COR-L47 (cell line): ENCODE measurements around the gene CHIA.

Source experiments
- DNase-seq: peaks from one replicate; lab custom pipeline; 2025; lab: John Stamatoyannopoulos, UW

The CHIA gene

GRCh38 chr1:111290630-111291029 lies at the start of gene CHIA:
TSS of gene CHIA (plus strand) at chr1:111290851. CDS start at chr1:111310468, 19,617 bp downstream.
- DNase-seq: peak; percentile 36

- DNase-seq: no peak
Observed at GRCh38 chr1:111241797-111242196, 48.9 kb upstream of the CHIA start.

- peak; percentile 6 for DNase-seq
Observed at GRCh38 chr1:111242805-111243523, 47.7 kb upstream of the CHIA start.

- no peak for DNase-seq
Observed at GRCh38 chr1:111247125-111247838, 43.4 kb upstream of the CHIA start.

GRCh38 chr1:111249960-111250359 lies 40.7 kb upstream of the CHIA start:
- no peak for DNase-seq

- DNase-seq: no peak
Observed at GRCh38 chr1:111251570-111251969, 39.1 kb upstream of the CHIA start.

- no peak for DNase-seq
Observed at GRCh38 chr1:111252786-111253185, 37.9 kb upstream of the CHIA start.

- DNase-seq: no peak
Observed at GRCh38 chr1:111253876-111254275, 36.8 kb upstream of the CHIA start.

GRCh38 chr1:111256988-111257658 lies 33.5 kb upstream of the CHIA start:
- DNase-seq: no peak

GRCh38 chr1:111267801-111268508 lies 22.7 kb upstream of the CHIA start:
- DNase-seq: no peak

- no peak for DNase-seq
Observed at GRCh38 chr1:111269825-111270406, 20.7 kb upstream of the CHIA start.

- DNase-seq: no peak
Observed at GRCh38 chr1:111270771-111271463, 19.7 kb upstream of the CHIA start.

- no peak for DNase-seq
Observed at GRCh38 chr1:111271464-111271801, 19.2 kb upstream of the CHIA start.

GRCh38 chr1:111272081-111272480 lies 18.6 kb upstream of the CHIA start:
- DNase-seq: no peak

GRCh38 chr1:111274653-111275052 lies 16.0 kb upstream of the CHIA start:
- no peak for DNase-seq

GRCh38 chr1:111275079-111275478 lies 15.6 kb upstream of the CHIA start:
- no peak for DNase-seq

GRCh38 chr1:111275780-111276433 lies 14.7 kb upstream of the CHIA start:
- DNase-seq: no peak

GRCh38 chr1:111279144-111279543 lies 11.5 kb upstream of the CHIA start:
- no peak for DNase-seq

GRCh38 chr1:111280267-111280666 lies 10.4 kb upstream of the CHIA start:
- no peak for DNase-seq

- no peak for DNase-seq
Observed at GRCh38 chr1:111281411-111281810, 9.2 kb upstream of the CHIA start.

GRCh38 chr1:111283838-111284237 lies 6.8 kb upstream of the CHIA start:
- DNase-seq: no peak
